ENCODE results near the gene MYO1B.

GRCh38 chr2:191319186-191319585, 74.0 kb downstream of the MYO1B start:
- TF ChIP-seq CTCF (IDR thresholded peaks at IDR 0.05) (no peak), POLR2A (IDR thresholded peaks at IDR 0.05) (no peak)
